Measurements from ENCODE around the gene NOTCH4.
"Not testable (repeated sequence)": the region's sequence is repeated elsewhere in the genome, so short reads cannot be mapped to it uniquely, and the experiment has no call there.

The NOTCH4 gene

GRCh38 chr6:32218167-32218566 lies 5.7 kb downstream of the NOTCH4 start:
- no peak for DNase-seq

GRCh38 chr6:32216998-32217397 lies 6.9 kb downstream of the NOTCH4 start:
- DNase-seq = no peak

DNA sequence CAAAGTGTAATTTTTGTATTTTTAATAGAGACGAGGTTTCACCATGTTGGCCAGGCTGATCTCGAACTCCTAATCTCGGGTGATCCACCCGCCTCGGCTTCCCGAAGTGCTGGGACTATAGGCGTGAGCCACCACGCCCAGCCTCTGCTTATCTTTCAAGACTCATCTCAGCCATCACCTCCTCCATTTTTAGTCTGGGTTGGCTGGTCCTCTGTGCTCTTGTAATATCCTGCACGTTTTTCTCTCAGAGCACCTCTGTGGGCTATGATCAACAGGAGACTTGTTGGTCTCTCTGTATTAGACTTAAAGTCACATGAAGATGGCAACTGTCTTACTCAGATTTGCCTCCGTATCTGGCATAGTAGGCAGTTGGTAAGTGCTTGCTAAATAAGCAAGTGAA lies 7.6 kb downstream of the NOTCH4 start:
- DNase-seq = no peak

- no peak for DNase-seq
These were observed 8.2 kb downstream of the NOTCH4 start for GRCh38 chr6:32215617-32216016.

- DNase-seq = no peak
These were observed 9.7 kb downstream of the NOTCH4 start for GRCh38 chr6:32214126-32214525.

DNA sequence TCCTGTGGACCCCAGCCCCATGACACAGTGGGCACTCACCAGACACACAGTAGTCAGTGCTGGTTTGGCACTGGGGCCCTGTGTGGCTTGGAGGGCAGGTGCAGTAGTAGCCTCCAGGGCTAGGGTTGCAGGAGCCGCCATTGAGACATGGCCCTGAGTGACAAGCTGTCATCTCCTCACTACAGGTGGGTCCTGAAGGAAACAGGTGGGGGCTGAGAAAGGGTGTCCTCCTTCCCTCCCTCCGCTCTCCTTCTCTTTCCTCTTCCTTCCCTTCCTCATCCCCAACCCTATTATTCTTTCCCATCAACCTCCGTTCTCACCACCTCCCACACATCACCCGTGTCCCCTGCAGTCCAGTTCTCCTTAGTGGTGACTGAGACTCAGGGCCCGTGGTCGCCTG lies 10.2 kb downstream of the NOTCH4 start:
- no peak for DNase-seq

DNA sequence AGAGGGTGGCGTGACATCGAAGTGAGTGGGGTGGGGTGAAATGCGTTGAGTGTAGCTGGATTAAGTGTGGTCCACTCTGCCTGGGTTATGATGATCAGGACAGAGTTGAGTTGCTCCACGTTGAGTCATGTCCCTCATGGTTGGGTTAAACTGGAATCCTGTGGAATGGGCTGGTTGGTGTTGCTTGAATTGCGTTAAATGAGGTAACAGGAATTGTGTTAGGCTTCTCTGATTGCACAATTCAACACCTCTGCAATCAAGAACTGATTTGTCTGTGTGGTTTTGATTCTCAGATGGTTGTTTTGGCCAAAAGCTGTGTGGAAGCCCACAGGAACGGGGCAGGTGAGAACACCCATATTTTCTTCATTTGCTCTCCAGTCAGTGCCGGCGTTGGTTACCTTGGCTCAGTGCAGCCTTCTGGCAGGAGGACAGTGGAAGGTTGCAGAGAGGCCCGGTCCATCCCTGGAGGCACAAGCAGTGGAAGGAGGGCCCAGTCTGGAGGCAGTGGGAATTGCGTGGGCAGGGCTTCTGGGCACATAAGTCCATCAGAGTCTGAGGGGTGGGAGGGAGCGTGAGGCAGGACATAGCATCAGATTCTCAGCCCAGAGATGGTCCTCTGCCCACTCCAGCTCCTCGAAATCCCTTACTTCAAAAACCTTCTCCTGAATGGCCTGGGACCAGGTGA lies 11.6 kb downstream of the NOTCH4 start:
- no peak for DNase-seq

- DNase-seq = not testable (repeated sequence)
These were observed 12.4 kb downstream of the NOTCH4 start for GRCh38 chr6:32211432-32211831.

- DNase-seq = no peak
These were observed 13.7 kb downstream of the NOTCH4 start for GRCh38 chr6:32210191-32210601.

- DNase-seq = no peak
These were observed 14.9 kb downstream of the NOTCH4 start for GRCh38 chr6:32208996-32209395.

- DNase-seq = no peak
These were observed 19.6 kb downstream of the NOTCH4 start for GRCh38 chr6:32204268-32204715.

DNA sequence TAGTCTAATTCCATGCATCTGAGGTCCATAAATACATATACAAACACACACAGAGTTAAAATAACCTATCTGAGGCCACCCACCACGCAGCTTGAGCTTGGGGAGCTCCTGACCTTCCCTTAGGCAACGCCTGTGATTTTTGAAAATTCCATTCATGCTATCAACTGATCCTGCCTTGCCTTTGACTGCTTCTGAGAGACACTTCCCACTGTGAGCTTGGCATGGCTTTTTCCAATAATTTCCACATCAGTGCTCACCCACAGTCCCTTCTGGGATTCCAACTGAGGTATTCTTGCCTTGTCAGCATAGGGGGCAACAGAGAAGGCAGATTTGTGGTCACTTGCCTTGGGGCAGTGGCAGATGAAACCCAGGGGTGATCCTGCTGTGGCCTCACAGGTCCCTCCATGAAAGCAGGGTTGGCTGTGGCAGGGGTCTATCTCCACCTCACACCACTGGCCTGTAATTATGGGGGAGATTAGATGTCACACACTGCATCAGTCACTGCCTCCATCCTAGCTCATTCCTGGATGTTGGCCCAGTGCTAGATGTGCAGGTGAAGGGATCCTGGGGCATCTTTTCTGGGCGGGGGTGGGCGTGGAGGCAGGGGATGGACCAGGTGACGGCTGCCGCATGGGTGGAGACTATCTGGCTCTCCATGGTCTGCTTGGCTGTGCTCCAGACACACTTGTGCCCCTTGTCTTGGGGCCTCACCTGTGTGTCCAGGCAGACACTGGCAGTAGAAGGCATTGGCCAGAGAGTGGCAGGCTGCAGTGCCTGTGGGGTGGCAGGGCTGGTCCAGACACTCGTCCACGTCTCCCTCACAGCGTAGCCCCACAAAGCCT lies 20.2 kb downstream of the NOTCH4 start:
- no peak for DNase-seq

- no peak for DNase-seq
These were observed 21.7 kb downstream of the NOTCH4 start for GRCh38 chr6:32202186-32202585.

DNA sequence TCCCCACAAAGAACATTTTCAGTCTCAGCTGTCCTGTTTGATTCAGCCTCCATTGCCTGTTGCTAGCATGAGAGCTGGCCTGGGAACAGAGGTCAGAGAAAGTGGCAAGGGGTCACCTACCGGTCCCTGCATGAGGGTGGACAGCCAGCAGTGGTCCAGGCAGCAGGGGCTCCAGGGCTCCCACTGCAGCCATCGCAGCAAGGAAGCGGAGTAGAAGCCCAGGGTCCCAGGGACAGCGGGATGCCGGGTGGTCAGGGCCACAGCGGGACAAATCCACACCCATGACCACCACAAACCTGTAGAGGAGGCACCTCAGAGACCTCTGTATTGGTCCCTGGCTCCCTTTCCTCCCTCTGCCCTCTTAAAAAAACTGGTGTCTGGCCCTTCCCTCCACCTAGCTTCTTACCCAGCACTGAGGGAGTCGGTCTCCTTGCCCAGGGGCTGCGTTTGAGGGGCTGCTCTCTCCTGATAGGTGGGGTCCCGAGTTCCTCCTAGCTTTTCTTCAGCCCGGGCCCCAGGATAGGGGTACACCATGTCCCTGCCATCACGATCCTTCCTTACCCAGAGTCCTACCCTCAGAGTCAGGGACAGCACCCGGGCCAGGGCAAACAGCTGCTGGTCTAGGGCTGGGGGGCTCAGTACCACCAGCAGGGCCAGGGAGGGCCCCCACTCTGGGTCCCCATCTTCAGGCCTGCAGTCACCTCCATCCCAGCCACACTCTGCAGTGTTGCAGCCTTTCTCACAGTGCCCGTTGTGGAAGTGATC lies 23.0 kb downstream of the NOTCH4 start:
- no peak for DNase-seq

DNA sequence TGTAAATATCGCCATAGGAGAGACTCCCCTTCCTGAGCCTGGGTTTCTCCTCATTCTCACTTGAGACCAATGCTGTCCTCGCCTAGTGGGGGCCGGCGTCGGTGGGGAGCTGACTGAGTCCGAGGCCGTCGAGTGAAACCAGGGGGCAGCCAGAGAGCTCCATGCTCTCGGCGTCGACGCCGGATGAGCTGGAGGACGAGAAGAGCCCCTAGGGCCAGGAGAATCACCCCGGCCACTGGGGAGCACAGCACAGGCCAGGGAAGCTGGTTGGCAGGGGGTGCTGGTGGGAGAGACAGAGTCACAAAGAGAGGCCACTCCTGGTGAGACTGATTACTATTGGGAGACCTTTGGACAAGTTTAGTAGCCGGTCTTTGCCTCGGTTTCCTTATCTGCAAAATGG lies 25.0 kb downstream of the NOTCH4 start:
- no peak for DNase-seq

DNA sequence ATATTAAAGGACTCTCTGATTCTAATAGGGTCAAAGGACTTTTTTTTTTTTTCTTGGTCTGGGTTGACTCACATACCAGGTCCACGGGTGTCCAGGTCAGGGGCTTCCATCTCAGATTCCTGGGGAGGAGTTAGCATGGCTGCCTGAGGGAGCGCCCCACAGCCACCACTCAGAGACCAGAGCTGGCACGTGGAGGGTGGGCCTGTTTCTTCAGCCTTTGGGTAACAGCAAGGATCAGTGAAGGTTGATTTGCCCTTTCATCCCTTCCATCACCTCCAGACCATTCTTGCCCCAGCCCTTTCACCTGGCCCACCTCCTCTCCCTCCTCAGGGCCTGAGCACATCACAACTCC lies 25.5 kb downstream of the NOTCH4 start:
- DNase-seq = no peak

GRCh38 chr6:32196682-32197616 lies 26.9 kb downstream of the NOTCH4 start:
- DNase-seq = peak; percentile 90

DNA sequence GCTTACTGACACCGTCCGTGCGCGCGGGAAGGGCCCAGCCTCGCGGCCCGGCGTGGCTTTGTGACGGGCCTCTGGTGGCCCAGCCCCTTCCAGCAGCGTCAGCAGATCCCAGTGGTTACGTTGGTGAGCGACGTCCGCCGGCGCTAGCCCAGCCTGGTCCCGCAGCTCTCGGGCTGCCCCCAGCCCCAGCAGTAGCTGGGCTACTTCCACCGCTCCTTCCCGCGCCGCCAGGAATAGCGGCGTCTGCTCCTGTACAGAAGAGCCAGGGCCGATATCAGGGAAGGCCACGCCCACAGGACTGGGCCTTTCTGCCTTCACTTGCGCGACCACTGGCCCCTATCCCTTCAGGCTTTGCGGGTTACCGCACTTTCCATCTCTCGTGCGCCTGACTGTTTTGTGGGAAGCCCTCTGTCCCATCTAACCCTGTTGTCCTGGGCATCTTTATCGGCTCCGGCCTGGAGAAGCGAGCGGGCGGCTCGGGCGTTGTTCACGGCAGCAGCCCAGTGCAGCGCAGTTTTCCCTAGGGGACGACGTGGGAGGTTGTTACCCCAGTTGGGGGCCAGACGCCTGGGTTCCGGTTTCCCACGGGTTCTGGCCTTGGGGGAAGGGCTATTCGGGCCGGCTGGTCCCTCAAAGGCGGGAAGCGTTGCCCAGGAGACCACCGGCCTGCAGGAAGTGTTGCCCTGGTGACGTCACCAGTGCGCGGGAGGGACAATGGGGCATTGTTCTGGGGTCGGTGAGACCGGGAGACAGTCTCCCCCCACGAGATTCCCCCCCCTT lies 27.8 kb downstream of the NOTCH4 start:
- DNase-seq = peak; percentile 97

- DNase-seq = no peak
These were observed 28.3 kb downstream of the NOTCH4 start for GRCh38 chr6:32195652-32195901.

GRCh38 chr6:32194825-32195651 lies 28.8 kb downstream of the NOTCH4 start:
- no peak for DNase-seq

GRCh38 chr6:32194388-32194787 lies 29.5 kb downstream of the NOTCH4 start:
- DNase-seq = no peak

Measured in right kidney (tissue), 1 donor.